Muscle of leg (tissue), 16 donors: ENCODE data around the gene ARHGAP22. TPM values are rescaled to one million over a fixed set of nuclear protein-coding genes. Genes with fewer than 3 reads are reported as not detected.
A peak's percentile ranks its signal among the peaks of the same experiment; 100 is the strongest.
"Not testable (repeated sequence)": the region's sequence is repeated elsewhere in the genome, so short reads cannot be mapped to it uniquely, and the experiment has no call there.

Experiments used
- DNase-seq: peaks from one replicate; pipeline ENCODE4 v3.0.0; 2013
- H3K27ac ChIP-seq: one replicate; pipeline ENCODE4 v1.5.1; 2013; ENCODE audit warnings: mild to moderate bottlenecking, low read length, control low read depth
- H3K27me3 ChIP-seq: one replicate; pipeline ENCODE4 v1.6.1; 2013; ENCODE audit warnings: low read length; ENCODE audit not compliant: control insufficient read depth, insufficient read depth
- H3K36me3 ChIP-seq: one replicate; pipeline ENCODE4 v1.6.1; 2013; ENCODE audit warnings: low read length; ENCODE audit not compliant: control insufficient read depth, insufficient read depth
- H3K4me1 ChIP-seq: one replicate; pipeline ENCODE4 v1.6.1; 2013; ENCODE audit warnings: low read length; ENCODE audit not compliant: control insufficient read depth, insufficient read depth
- H3K4me3 ChIP-seq: one replicate; pipeline ENCODE4 v1.5.1; 2013; ENCODE audit warnings: low read length, control low read depth
- H3K9me3 ChIP-seq: replicated peaks from 2 replicates; pipeline ENCODE4 v1.6.1; 2013; ENCODE audit warnings: low read depth, low read length; ENCODE audit not compliant: control insufficient read depth
- WGBS: methylation state at CpG from one replicate; pipeline ENCODE4 v1.1.5; 2013; ENCODE audit warnings: missing lambda C conversion rate; ENCODE audit not compliant: insufficient coverage; 5-methylcytosine and 5-hydroxymethylcytosine counted together
- long read RNA-seq, 11 donors: transcript quantifications; one replicate each; lab custom pipeline, GENCODE V29; 2026
- polyA plus RNA-seq, 8 donors: library from polyadenylated mRNA; unstranded; fragments of 120-200 nt; gene quantifications; one replicate each; pipeline versions ENCODE4 v1.2.1 to v1.2.3, GENCODE V29; 2013; ENCODE audit warnings: inconsistent platforms in 1 of 8, low replicate concordance in 1 of 8; ENCODE audit not compliant: insufficient read length in 8 of 8, insufficient read depth in 1 of 8
- total RNA-seq: library from RNA; stranded (reverse); fragments of 120-200 nt; gene quantifications from one replicate; pipeline ENCODE4 v1.2.4, GENCODE V29; 2013

The ARHGAP22 gene
- total RNA-seq (1.2 TPM), polyA plus RNA-seq (1 to 10 TPM in 7 of 8 donors, under 1 TPM in 1; 0.72 to 3.0 (median 1.2) TPM)
- long read RNA-seq, donor 1: 0 reads
- long read RNA-seq, donor 2: 0 reads
- long read RNA-seq, donor 3: 0 reads
- long read RNA-seq, donor 4: 0 reads
- long read RNA-seq, donor 5: 0 reads
- long read RNA-seq, donor 6, partial matches to known transcripts: 0 of 1 reads
- long read RNA-seq, donor 6, other reads (novel, unspliced or antisense): 0 of 1 reads
- long read RNA-seq, donor 7: 0 reads
- long read RNA-seq, donor 8: 0 reads
- long read RNA-seq, donor 9: 0 reads
- long read RNA-seq, donor 10: 0 reads
- long read RNA-seq, donor 11: 0 reads

DNA sequence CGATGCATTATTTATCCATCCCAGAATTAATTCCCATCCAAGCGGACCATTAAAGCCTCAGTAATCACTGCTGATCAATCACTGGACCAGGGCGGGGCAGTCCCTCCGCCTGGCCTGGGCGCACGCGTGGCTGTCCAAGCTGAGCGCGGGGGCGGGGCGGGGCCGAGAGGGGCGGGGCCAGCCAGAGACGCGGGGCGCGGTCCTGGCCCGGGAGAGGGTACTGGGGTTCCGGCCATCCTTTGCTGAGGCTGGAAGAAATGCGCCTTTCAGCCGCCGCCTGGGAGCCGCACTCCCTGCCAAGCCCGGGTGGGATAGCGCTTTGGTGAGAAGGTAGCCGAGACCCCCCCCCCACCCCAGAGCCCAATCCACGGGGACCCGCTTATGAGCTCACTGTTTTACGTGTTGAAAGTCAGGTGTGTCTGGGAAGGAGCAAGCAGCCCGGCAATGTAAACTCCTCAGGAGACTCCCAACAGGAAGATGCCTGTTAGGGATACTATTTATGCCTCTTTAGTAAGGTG, at the start of gene ARHGAP22:
Gene ARHGAP22, minus strand, starts transcription at position 83 of the 518 bp plus-strand sequence. CDS start 277 bp downstream, outside the sequence.
- Histone ChIP-seq H3K36me3 (no peaks in the 10 kb centered on the region), H3K27me3 (peaks cover 33% of the 10 kb centered on the region), H3K4me3 (peak within 1 kb of the TSS; percentile 24), H3K9me3 (no peaks in the 10 kb centered on the region), H3K27ac (no peak within 1 kb of the TSS), H3K4me1 (peaks cover 24% of the 10 kb centered on the region)
- WGBS: 0% methylated on average over 19 of the region's 30 CpGs
- peak; percentile 52 for DNase-seq

DNA sequence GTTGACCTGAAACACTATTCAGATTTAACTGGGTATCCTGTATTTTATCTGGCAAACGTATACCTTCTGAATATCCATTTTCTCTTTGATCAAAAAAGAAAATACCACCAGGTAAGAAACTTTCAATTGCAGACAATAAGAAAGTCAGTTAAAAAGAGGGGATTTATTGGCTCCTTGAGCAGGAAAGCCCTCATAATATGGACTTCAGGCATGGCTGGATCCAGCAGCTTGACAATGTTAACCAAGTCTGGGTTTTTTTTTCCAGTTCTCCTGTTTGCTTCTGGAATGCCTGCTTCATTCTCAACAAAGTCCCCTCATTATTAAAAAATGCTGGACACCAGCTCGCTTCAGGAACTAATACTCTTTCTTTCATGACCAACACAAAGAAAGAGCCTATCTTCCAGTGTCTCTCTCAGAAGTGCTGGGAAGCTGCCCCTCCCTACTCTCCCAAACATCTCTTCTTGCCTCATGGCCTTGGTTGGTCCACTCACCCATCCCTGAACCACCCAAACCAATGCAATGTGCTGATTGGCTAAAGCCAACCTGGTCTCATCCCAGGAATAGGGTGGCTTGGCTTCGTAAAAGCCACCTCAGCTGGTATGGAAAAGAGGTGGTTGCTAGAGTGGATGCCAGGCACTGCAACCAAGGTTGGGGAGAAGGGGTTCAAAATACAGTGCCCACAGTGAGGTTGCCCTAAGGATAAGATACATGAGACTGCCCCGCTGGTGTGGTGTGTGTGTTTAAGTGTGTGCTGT, 49.2 kb upstream of the ARHGAP22 start:
- H3K4me3 ChIP-seq: no peak overlapping the region
- H3K9me3 ChIP-seq: no peaks in the 10 kb centered on the region
- 89% methylated on average over 3 of the region's 4 CpGs for WGBS
- no peak for DNase-seq
- no peaks in the 10 kb centered on the region for H3K36me3 ChIP-seq
- H3K4me1 ChIP-seq: peaks cover 14% of the 10 kb centered on the region
- H3K27ac ChIP-seq: no peak overlapping the region
- peaks cover 32% of the 10 kb centered on the region for H3K27me3 ChIP-seq

GRCh38 chr10:48653347-48653746, 48.5 kb upstream of the ARHGAP22 start:
- no peaks in the 10 kb centered on the region for H3K36me3 ChIP-seq
- peaks cover 33% of the 10 kb centered on the region for H3K27me3 ChIP-seq
- H3K4me3 ChIP-seq: no peak overlapping the region
- H3K4me1 ChIP-seq: peaks cover 14% of the 10 kb centered on the region
- no peak for DNase-seq
- no peak overlapping the region for H3K27ac ChIP-seq
- whole genome bisulfite sequencing: 54% methylated on average over 5 of the region's 5 CpGs
- H3K9me3 ChIP-seq: no peaks in the 10 kb centered on the region

GRCh38 chr10:48652344-48652743, 47.5 kb upstream of the ARHGAP22 start:
- no peak for DNase-seq
- 73% methylated on average over 2 of the region's 4 CpGs for WGBS
- Histone ChIP-seq H3K4me1 (peaks cover 14% of the 10 kb centered on the region), H3K27ac (no peak overlapping the region), H3K27me3 (peaks cover 30% of the 10 kb centered on the region), H3K9me3 (no peaks in the 10 kb centered on the region), H3K36me3 (no peaks in the 10 kb centered on the region), H3K4me3 (no peak overlapping the region)

- no peak overlapping the region for H3K4me3 ChIP-seq
- peaks cover 25% of the 10 kb centered on the region for H3K27me3 ChIP-seq
- peaks cover 14% of the 10 kb centered on the region for H3K4me1 ChIP-seq
- WGBS: 41% methylated on average over 4 of the region's 4 CpGs
- no peaks in the 10 kb centered on the region for H3K36me3 ChIP-seq
- DNase-seq: no peak
- no peak overlapping the region for H3K27ac ChIP-seq
- no peaks in the 10 kb centered on the region for H3K9me3 ChIP-seq
Measured at GRCh38 chr10:48651839-48652238, 47.0 kb upstream of the ARHGAP22 start.

GRCh38 chr10:48651293-48651692, 46.4 kb upstream of the ARHGAP22 start:
- Histone ChIP-seq H3K4me1 (peaks cover 9% of the 10 kb centered on the region), H3K27me3 (peaks cover 20% of the 10 kb centered on the region), H3K27ac (no peak overlapping the region), H3K4me3 (no peak overlapping the region), H3K36me3 (no peaks in the 10 kb centered on the region), H3K9me3 (no peaks in the 10 kb centered on the region)
- WGBS: 93% methylated on average over 2 of the region's 2 CpGs
- no peak for DNase-seq

GRCh38 chr10:48649349-48649944, 44.6 kb upstream of the ARHGAP22 start:
- Histone ChIP-seq H3K36me3 (no peaks in the 10 kb centered on the region), H3K4me3 (no peak overlapping the region), H3K27me3 (peaks cover 12% of the 10 kb centered on the region), H3K4me1 (no peaks in the 10 kb centered on the region), H3K27ac (no peak overlapping the region), H3K9me3 (no peaks in the 10 kb centered on the region)
- 62% methylated on average over 3 of the region's 7 CpGs for WGBS
- DNase-seq: no peak

DNA sequence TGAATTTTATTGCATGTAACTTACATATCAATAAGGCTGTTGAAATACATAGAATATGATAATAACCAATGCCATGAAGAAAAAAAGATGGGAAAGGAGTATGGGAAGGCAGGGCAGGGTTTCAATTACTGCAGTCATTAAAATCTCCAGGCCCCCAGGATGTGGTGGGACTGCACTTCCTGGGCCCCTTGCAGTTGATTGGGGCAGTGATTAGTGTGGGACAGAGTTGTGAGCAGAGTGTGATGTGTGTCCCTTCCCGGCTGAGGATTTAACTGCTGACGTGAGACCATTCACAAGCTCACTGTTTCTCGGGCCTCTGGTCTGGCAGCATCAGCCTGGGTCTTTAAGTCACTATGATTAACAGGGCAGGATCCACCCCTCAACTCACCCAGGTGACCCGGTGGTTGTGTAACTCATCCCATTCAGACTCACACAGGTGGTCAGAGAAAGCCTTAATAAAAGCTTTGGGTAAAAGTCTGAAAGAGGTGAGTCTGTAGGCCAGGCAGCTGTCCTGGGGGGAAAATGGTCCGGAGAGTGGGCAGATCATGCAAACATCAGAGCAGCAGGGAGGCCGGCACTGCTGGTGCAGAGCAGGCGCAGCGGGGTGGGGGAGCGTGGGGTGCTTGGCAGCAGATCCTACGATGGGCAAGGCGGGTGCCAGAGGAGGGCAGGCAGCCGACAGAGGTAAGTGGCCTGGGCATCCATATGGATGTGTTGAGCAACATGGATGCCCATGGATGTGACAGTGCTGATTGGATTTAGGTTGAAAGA, 43.5 kb upstream of the ARHGAP22 start:
- Histone ChIP-seq H3K27me3 (peaks cover 8% of the 10 kb centered on the region), H3K4me1 (no peaks in the 10 kb centered on the region), H3K9me3 (no peaks in the 10 kb centered on the region), H3K4me3 (no peak overlapping the region), H3K36me3 (no peaks in the 10 kb centered on the region), H3K27ac (no peak overlapping the region)
- DNase-seq: no peak
- WGBS: 68% methylated on average over 10 of the region's 12 CpGs

- not testable (repeated sequence) for H3K27me3 ChIP-seq
Measured at GRCh38 chr10:48647073-48647472, 42.2 kb upstream of the ARHGAP22 start.

More at GRCh38 chr10:48647073-48647472, 42.2 kb upstream of the ARHGAP22 start:
- not testable (repeated sequence) for H3K36me3 ChIP-seq, H3K9me3 ChIP-seq, H3K4me1 ChIP-seq, H3K4me3 ChIP-seq, H3K27ac ChIP-seq, DNase-seq
- WGBS: no CpG with 5 or more reads among the region's 7 CpGs
